Liver (tissue), 3 donors: ENCODE measurements around the gene KNTC1.
"Not testable (repeated sequence)": the region's sequence is repeated elsewhere in the genome, so short reads cannot be mapped to it uniquely, and the experiment has no call there.

Experiments
- CTCF ChIP-seq: fragments of 150-350 bp; IDR thresholded peaks from 2 replicates; pipeline ENCODE4 v1.5.1; 2017; ENCODE audit warnings: improper control_type of control experiment, low read depth, low read length; ENCODE audit not compliant: missing input control
- FOXA1 ChIP-seq: IDR thresholded peaks from 2 replicates; pipeline ENCODE4 v1.6.1; 2016; ENCODE audit warnings: antibody characterized with exemption
- GABPA ChIP-seq, 2 donors: IDR thresholded peaks in 1 of 2; conservative IDR thresholded peaks in 1 of 2; 2 replicates each; pipeline ENCODE4 v1.6.1; 2016; ENCODE audit warnings: antibody characterized with exemption in 2 of 2, mild to moderate bottlenecking in 1 of 2, moderate library complexity in 1 of 2
- JUND ChIP-seq, 2 donors: IDR thresholded peaks; 2 replicates each; pipeline ENCODE4 v1.6.1; 2016; ENCODE audit warnings: antibody characterized with exemption in 2 of 2
- MAX ChIP-seq: IDR thresholded peaks from 2 replicates; pipeline ENCODE4 v1.6.1; 2016; ENCODE audit warnings: antibody characterized with exemption
- RAD21 ChIP-seq, 2 donors: IDR thresholded peaks; 2 replicates each; pipeline ENCODE4 v1.6.1; 2016; ENCODE audit warnings: antibody characterized with exemption in 2 of 2, mild to moderate bottlenecking in 2 of 2
- REST ChIP-seq: IDR thresholded peaks from 2 replicates; pipeline ENCODE4 v1.6.1; 2016; ENCODE audit warnings: antibody characterized with exemption, mild to moderate bottlenecking
- donor health status: healthy.
- donor health status: healthy.

- TF ChIP-seq REST; CTCF; FOXA1; GABPA (IDR thresholded peaks at IDR 0.05 in 1 of 2, conservative IDR thresholded peaks at IDR 0.05 in 1 of 2); JUND (IDR thresholded peaks at IDR 0.05); MAX; RAD21 (IDR thresholded peaks at IDR 0.05): not testable (repeated sequence)
These were observed 39.2 kb upstream of the KNTC1 start for GRCh38 chr12:122487807-122488206.
